Thoracic aorta (tissue), 2 donors: Measurements from ENCODE around the gene PTRH1. TPM values are rescaled to one million over a fixed set of nuclear protein-coding genes. Genes with fewer than 3 reads are reported as not detected.

Source experiments
- ATAC-seq: fragments of 150-250 bp; one replicate; pipeline ENCODE4 v1.8.0; 2017; ENCODE audit warnings: low read depth; ENCODE audit not compliant: insufficient number of reproducible peaks, low FRiP score
- DNase-seq: peaks from one replicate; pipeline ENCODE4 v3.0.0-alpha.2; 2020; ENCODE audit warnings: low spot score
- H3K27ac ChIP-seq, 2 donors: fragments of 200-600 bp; sonication (generic); 1 replicate in 1 of 2; 2 replicates in 1 of 2; pipeline ENCODE4 v1.5.1; 2016; ENCODE audit warnings: mild to moderate bottlenecking in 2 of 2, moderate library complexity in 2 of 2
- H3K27me3 ChIP-seq: fragments of 200-600 bp; sonication (generic); replicated peaks from 2 replicates; pipeline ENCODE4 v1.6.0; 2016; ENCODE audit warnings: mild to moderate bottlenecking; ENCODE audit not compliant: insufficient read depth
- H3K36me3 ChIP-seq: fragments of 200-600 bp; sonication (generic); one replicate; pipeline ENCODE4 v1.5.1; 2016
- H3K4me1 ChIP-seq, 2 donors: fragments of 200-600 bp; sonication (generic); 1 replicate in 1 of 2; 2 replicates in 1 of 2; pipeline versions ENCODE4 v1.5.1 to v1.6.0; 2016; ENCODE audit warnings: low read depth in 2 of 2, mild to moderate bottlenecking in 1 of 2; ENCODE audit not compliant: control insufficient read depth in 1 of 2
- H3K4me3 ChIP-seq: fragments of 200-600 bp; sonication (generic); 2 replicates; pipeline ENCODE4 v1.5.1; 2016; ENCODE audit warnings: mild to moderate bottlenecking
- H3K9me3 ChIP-seq: fragments of 200-600 bp; sonication (generic); 2 replicates; pipeline ENCODE4 v1.5.1; 2016
- CTCF ChIP-seq: fragments of 200-600 bp; sonication (generic); IDR thresholded peaks from one replicate; pipeline ENCODE4 v1.5.1; 2019; ENCODE audit warnings: antibody characterized with exemption
- total RNA-seq, 2 donors: library from RNA; depleted of rRNA; stranded (reverse); fragments of >200 nt; gene quantifications; one replicate each; pipeline versions ENCODE4 v1.1.0 to v1.2.3, GENCODE V29; 2016

PTRH1 gene
- total RNA-seq, 2 donors from 2014 or later: 9.3 to 25.9 TPM

DNA sequence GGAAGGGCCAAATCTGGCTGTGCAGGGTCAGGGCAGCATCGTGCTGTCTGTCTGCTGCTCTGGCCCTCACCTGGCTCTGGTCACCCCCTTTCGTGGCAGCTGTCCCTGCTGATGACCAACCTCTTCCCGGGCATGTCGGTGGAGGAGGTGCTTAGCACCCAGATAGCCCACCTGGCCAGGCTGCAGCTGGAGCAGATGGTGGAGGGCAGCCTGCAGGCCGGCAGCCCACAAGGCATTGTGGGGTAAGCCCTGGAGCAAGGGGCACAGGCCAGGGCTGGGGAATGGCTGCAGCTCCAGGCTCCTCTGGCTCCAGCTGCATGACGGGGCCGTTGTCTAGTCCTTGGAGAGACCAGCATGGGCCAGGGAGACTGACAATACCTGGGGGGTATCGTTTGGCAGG lies 11.4 kb upstream of the PTRH1 start:
- H3K9me3 ChIP-seq: no peaks in the 10 kb centered on the region
- TF ChIP-seq CTCF: no peak
- H3K4me3 ChIP-seq: no peak overlapping the region
- no peaks in the 10 kb centered on the region for H3K27me3 ChIP-seq
- DNase-seq: no peak
- ATAC-seq: no peak
- peaks cover 6 to 13% of the 10 kb centered on the region in 2 donors for H3K4me1 ChIP-seq
- H3K36me3 ChIP-seq: no peaks in the 10 kb centered on the region
- no peak overlapping the region for H3K27ac ChIP-seq

- Histone ChIP-seq H3K4me1 (peaks cover 6 to 13% of the 10 kb centered on the region in 2 donors), H3K27ac (no peak overlapping the region), H3K36me3 (no peaks in the 10 kb centered on the region), H3K27me3 (no peaks in the 10 kb centered on the region), H3K4me3 (no peak overlapping the region), H3K9me3 (no peaks in the 10 kb centered on the region)
- ATAC-seq (no peak), DNase-seq (no peak)
- no peak for TF ChIP-seq CTCF
These were observed 8.5 kb upstream of the PTRH1 start for GRCh38 chr9:127724012-127724411.

DNA sequence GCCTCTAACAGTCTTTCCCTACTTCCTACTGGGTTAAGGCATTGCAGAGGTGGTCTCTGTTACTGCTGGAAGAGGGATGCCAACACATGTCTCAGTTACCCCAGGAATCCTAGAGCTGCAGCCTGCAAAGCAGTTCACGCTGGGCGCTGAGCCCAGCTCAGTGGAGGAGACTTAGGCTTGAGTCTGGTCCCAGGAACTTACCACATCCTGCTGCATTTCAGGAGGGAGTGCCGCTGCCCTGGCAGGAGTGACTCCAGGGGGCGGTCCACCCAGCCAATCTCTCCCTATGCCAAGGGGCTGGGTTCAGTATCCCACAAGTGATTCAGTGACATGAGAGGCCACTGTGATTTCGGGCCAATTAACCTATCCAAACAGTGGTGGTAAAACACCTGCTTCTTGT lies 8.0 kb upstream of the PTRH1 start:
- H3K4me3 ChIP-seq: no peak overlapping the region
- H3K27me3 ChIP-seq: no peaks in the 10 kb centered on the region
- peaks cover 6 to 13% of the 10 kb centered on the region in 2 donors for H3K4me1 ChIP-seq
- ATAC-seq: no peak
- H3K27ac ChIP-seq: no peak overlapping the region
- DNase-seq: no peak
- no peaks in the 10 kb centered on the region for H3K9me3 ChIP-seq
- no peaks in the 10 kb centered on the region for H3K36me3 ChIP-seq
- no peak for TF ChIP-seq CTCF

GRCh38 chr9:127723013-127723412 lies 7.5 kb upstream of the PTRH1 start:
- H3K27me3 ChIP-seq: no peaks in the 10 kb centered on the region
- ATAC-seq: no peak
- H3K36me3 ChIP-seq: no peaks in the 10 kb centered on the region
- DNase-seq: no peak
- no peak overlapping the region for H3K27ac ChIP-seq
- no peak for TF ChIP-seq CTCF
- peaks cover 6 to 13% of the 10 kb centered on the region in 2 donors for H3K4me1 ChIP-seq
- H3K4me3 ChIP-seq: no peak overlapping the region
- no peaks in the 10 kb centered on the region for H3K9me3 ChIP-seq

DNA sequence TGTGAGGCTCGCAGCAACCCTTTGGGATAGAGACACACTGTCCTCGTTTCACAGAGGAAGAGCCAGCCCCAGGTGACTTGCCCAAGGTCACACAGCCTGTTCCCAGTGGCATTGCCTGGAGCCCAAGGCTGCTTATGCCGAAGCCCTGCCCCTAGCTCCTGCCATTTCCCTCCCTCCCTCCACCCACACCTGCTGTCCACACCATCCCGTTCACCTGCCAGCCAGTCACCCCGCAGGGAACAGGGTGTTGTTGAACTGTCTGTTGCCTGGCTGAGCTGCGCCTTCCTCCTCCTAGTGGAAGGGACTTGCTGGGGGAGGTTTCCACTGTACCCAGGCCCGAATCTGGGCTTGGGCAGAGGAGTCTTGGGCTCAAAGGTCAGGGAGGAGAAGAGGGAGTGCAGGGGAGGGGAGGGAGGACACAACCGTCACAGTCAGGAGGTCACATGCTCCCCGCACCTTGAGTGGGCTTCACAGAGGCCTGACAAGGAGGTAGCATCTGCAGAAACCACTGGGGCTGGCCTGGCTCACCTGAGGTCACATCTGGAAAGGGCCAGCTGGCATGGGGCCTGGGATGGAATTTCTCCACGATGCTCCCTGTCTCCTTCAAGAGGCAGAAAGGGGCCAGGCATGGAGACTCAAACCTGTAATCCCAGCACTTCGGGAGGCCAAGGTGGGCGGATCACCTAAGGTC lies 6.7 kb upstream of the PTRH1 start:
- no peak for TF ChIP-seq CTCF
- no peaks in the 10 kb centered on the region for H3K27me3 ChIP-seq
- H3K9me3 ChIP-seq: no peaks in the 10 kb centered on the region
- ATAC-seq: no peak
- no peak overlapping the region for H3K4me3 ChIP-seq
- no peak overlapping the region for H3K27ac ChIP-seq
- no peaks in the 10 kb centered on the region for H3K36me3 ChIP-seq
- DNase-seq: no peak
- H3K4me1 ChIP-seq: peaks cover 6 to 13% of the 10 kb centered on the region in 2 donors
